GM19035 (cell line): ENCODE results near the gene ZMIZ1.

ENCODE experiments used
- ATAC-seq: cut with Tn5 transposase; IDR thresholded peaks from one replicate; pipeline ENCODE4 v1.9.1; 2021; ENCODE audit not compliant: unreplicated experiment

The ZMIZ1 gene

DNA sequence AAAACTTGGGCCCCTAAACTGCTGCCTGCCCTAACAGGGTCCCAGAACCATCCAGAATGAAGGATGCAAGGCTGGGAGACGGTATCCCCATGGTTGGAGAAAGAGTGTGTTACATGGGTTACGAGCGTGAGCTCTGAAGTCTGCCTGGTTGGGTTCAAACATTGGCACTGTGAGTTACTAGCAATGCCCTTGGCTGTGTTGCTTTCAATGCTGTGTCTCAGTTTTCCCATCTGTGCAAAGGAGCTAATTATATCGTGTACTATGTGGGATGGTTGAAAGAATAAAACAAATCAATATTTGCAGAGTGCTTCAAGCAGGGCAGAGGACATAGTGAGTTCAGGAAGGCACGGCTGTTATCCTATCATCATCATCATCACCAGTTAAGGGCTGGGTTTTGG lies 114.7 kb downstream of the ZMIZ1 start:
- ATAC-seq: no peak

DNA sequence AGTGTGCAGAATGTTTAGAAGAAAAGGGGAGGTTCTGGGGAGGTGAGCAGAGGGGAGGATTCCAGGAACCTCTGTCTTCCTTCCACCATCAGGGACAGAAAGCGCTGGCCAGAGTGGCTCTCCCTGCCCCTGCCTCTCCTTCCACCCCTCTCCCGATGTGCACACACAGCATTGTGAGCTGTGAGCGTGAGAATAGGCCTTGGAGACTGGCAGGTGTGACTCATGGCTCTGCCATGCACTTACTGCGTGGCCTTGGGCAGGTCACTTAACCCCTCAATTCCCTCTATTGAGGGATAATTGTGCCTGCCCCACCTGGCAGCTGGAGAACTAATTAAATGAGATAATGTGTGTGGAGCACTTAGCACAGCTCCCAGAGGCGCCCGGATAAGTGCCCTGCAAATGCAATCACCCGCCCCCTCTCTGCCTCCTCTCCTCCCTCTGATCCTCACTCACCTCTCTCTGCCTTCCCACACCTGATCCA lies 115.4 kb downstream of the ZMIZ1 start:
- no peak for ATAC-seq

GRCh38 chr10:79184657-79185056 lies 115.9 kb downstream of the ZMIZ1 start:
- ATAC-seq: no peak

DNA sequence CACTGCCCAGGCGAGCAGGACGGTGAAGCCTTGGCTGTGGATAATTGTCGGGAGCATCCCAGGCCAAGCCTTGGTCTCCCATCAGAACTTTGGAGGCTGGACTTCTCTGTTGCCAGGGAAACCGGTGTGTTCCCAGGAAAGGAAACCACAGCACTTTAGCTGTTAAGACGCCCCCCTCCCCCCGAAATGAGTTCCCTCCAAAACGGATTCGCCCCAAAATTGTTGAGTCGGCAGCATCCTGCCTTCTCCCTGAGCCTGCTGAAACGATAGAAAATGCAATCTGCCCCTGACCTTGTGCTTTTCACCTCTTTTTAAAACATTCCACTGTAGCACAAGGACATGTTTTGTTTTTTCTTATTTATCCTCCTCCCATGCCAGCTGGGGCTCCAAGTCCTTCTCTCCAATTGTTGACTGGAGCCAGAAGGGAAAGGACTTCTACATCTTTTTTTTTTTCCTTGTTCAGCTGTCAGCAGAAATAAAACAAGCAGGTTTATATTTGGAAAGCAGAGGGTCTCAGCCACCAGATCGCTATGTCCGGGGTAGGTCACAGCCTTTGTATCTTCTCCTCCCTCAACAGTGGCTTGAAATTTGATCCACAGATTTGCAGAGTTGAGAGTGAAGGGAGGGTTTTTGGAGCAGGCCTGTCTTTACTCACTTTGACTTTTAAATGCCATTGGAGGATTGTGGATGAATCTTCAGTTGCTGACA lies 116.5 kb downstream of the ZMIZ1 start:
- ATAC-seq: no peak

GRCh38 chr10:79185796-79186374 lies 117.1 kb downstream of the ZMIZ1 start:
- ATAC-seq: no peak

DNA sequence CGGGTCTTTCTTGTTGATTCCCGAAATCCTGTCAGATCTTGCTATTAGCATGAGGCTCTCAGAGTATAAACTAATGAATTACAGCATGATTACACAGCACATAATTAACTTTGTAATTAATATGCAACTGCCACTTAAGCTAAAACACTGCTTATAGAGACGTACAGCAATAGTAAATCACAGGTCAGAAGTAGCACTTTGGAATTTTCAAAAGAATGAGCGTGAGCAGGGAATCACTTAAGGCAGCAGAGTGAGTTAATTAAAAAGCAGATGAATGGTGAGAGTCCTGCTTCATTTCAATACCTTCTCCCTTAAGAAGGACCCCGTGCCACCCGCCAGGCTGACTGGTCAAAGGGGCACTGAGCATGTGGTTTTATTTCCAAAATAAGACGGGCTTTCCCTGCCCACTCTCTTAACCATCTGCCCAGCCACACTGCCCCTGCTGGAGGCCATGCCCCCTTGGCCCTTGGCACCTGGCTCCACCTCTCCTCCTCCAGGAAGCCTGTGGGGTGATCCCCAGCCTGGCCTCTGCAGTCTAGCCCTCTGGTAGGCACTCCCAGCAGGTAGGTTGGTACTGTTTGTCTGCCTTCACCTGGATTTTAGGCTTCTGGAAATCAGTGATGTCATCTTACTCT lies 117.8 kb downstream of the ZMIZ1 start:
- ATAC-seq: no peak

GRCh38 chr10:79187121-79187940 lies 118.6 kb downstream of the ZMIZ1 start:
- no peak for ATAC-seq

DNA sequence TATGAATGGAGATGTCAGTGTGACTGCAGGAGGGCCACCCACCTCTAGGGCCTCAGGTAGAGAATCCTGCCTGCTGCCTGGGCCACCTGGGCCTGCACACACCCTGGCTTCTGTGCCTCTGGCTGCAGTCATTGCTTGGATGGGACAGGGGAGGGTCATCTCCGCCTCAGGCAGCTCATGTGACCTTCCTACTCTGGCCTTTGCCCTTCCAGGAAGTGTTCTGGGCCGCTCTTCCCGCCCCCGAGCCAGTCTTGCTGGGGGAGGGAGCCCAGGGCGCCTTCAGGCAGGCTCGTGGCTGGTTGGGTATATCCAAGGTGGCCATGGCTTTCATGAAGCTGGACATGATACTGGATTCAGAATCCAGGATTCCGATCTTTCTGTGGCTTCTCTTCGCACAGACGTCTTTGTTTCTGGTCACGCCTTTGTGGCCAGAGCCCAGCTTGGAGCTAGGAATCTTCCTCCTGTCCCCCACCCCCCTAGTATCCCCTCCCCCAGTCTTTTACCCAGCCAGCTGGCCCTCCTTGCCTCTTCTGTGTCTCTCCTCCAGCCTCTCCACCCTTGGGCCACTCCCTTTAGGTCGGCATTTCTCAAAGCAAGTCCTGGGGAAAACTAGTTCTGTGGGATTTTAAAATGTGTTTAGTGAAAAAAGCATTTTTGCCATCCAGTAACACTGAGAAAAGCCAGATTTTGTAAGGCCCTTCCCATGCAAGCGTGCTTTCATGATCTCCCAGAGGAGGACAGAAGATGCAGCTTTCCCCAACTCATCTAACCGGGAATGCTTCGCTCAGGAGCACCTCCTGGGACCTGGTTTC lies 119.6 kb downstream of the ZMIZ1 start:
- no peak for ATAC-seq

GRCh38 chr10:79189181-79189580 lies 120.4 kb downstream of the ZMIZ1 start:
- ATAC-seq: no peak

DNA sequence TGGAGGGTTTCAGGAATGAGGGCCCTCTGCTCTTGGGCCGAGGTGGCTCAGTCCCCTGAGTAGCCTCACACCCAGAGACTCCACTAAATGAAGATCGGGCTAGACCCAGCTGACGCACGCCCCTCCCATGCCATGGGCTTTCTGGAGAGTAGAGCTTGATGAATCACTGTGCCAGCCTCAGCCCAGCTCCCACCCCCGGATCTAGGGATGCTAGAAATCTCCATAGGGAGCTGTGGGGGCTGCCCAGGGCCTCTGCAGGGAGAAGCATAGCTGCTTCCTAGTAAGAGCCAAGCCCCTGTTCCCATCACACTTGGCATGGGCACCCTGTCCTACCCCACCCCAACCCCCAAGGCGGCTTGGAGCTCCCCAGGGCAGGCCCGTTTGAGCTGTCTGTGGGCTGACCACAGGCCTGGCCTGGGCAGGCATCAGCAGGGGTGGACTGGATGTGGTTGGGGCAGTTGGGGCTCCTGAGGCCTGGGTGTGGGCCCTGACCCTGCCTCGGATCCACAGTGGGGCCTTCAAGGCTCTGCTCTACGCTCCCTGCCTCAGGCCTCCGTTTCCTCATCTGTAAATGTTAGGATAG lies 121.2 kb downstream of the ZMIZ1 start:
- ATAC-seq: no peak

- ATAC-seq: no peak
Observed at GRCh38 chr10:79190740-79191261, 122.0 kb downstream of the ZMIZ1 start.

- no peak for ATAC-seq
Observed at GRCh38 chr10:79191951-79192676, 123.3 kb downstream of the ZMIZ1 start.

DNA sequence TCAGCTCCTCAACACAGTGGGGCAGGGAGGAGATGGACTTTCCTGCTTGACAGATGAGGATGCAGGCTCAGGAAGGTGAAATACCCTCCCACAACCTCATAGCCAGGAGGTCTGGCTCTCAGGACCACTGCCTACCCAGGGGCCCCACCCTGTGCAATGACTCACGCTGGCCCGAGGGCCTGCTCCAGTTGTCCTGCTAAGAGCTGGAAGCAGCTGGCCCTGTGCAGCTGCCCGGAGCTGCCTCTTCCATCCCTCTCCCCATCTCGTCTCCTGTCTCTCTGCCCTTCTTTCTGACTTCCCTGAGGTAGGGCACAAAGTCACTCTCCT lies 123.9 kb downstream of the ZMIZ1 start:
- no peak for ATAC-seq

DNA sequence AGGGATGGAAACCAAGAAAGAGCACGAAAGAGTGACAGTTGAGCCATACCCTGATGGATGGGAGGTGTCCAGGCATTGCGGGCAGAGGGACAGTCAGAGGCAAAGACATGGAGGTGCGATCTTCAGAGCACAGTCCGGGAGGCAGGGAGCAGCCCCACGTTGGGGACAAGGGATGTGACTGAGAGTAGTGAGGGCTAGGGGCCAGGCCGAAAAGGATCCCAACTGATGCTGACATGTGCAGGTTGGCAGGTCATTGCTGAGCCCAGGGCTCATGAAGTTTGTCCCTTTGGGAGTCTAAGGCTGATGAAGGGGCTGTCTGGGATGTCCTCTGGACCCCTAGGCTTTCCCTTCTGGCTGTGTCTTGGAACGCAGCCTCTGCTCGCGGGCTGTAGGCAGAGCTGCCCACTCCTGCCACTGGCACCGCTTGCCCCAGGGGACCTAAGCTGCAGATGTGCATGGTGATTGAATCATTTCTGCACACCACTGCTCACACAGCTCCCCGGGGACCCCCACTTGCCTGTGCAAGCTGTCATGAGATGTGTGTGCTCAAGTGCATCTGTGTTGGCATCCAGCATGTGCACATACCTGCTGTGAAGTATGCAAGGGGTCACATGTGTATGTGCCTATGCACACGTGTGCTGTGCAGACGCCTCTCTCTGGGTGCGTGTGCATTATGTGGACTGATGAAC lies 125.1 kb downstream of the ZMIZ1 start:
- no peak for ATAC-seq

GRCh38 chr10:79195091-79195923 lies 126.5 kb downstream of the ZMIZ1 start:
- ATAC-seq: peak; percentile 78

GRCh38 chr10:79196470-79197461 lies 128.0 kb downstream of the ZMIZ1 start:
- no peak for ATAC-seq

- ATAC-seq: no peak
Observed at GRCh38 chr10:79197558-79197957, 128.8 kb downstream of the ZMIZ1 start.
